ENCODE data around the gene KIRREL1.
A peak's percentile ranks its signal among the peaks of the same experiment; 100 is the strongest.

The KIRREL1 gene

GRCh38 chr1:158037008-158037865, 43.8 kb downstream of the KIRREL1 start:
- Histone ChIP-seq H3K9ac (ENCODE audit: insufficient read length, low read depth) (peak overlapping the region; percentile 12), H3K9me3 (ENCODE audit: insufficient read depth, low read length) (no peaks in the 10 kb centered on the region), H3K4me1 (ENCODE audit: insufficient read depth, insufficient read length) (peaks cover 17% of the 10 kb centered on the region), H3K36me3 (ENCODE audit: insufficient read depth, insufficient read length, low read length) (peaks cover 39% of the 10 kb centered on the region), H3K27me3 (ENCODE audit: insufficient read depth, insufficient read length) (no peaks in the 10 kb centered on the region), H3K4me3 (ENCODE audit: insufficient read length, low read depth) (no peak overlapping the region)
- TF ChIP-seq ZNF274 (IDR thresholded peaks at IDR 0.05; ENCODE audit: low read depth, low read length), result no peak
- no peak for TF ChIP-seq SUZ12 (IDR thresholded peaks at IDR 0.05; ENCODE audit: extremely low read depth, insufficient read depth, insufficient read length)
- no peak for TF ChIP-seq YY1 (IDR thresholded peaks at IDR 0.05; ENCODE audit: insufficient read depth, insufficient read length)
- no peak for DNase-seq (ENCODE audit: low read depth, low spot score)

GRCh38 chr1:158037866-158038359, 44.5 kb downstream of the KIRREL1 start:
- H3K4me3 ChIP-seq (ENCODE audit: insufficient read length, low read depth), result no peak overlapping the region
- no peaks in the 10 kb centered on the region for H3K9me3 ChIP-seq (ENCODE audit: insufficient read depth, low read length)
- H3K27me3 ChIP-seq (ENCODE audit: insufficient read depth, insufficient read length), result no peaks in the 10 kb centered on the region
- peaks cover 17% of the 10 kb centered on the region for H3K4me1 ChIP-seq (ENCODE audit: insufficient read depth, insufficient read length)
- H3K9ac ChIP-seq (ENCODE audit: insufficient read length, low read depth), result peak overlapping the region; percentile 12
- TF ChIP-seq ZNF274 (IDR thresholded peaks at IDR 0.05; ENCODE audit: low read depth, low read length), result no peak
- TF ChIP-seq YY1 (IDR thresholded peaks at IDR 0.05; ENCODE audit: insufficient read depth, insufficient read length), result no peak
- TF ChIP-seq SUZ12 (IDR thresholded peaks at IDR 0.05; ENCODE audit: extremely low read depth, insufficient read depth, insufficient read length), result no peak
- peaks cover 34% of the 10 kb centered on the region for H3K36me3 ChIP-seq (ENCODE audit: insufficient read depth, insufficient read length, low read length)
- DNase-seq (ENCODE audit: low read depth, low spot score), result no peak

GRCh38 chr1:158038793-158039192, 45.3 kb downstream of the KIRREL1 start:
- Histone ChIP-seq H3K4me1 (ENCODE audit: insufficient read depth, insufficient read length) (peaks cover 21% of the 10 kb centered on the region), H3K9me3 (ENCODE audit: insufficient read depth, low read length) (no peaks in the 10 kb centered on the region), H3K36me3 (ENCODE audit: insufficient read depth, insufficient read length, low read length) (peaks cover 30% of the 10 kb centered on the region), H3K9ac (ENCODE audit: insufficient read length, low read depth) (no peak overlapping the region), H3K4me3 (ENCODE audit: insufficient read length, low read depth) (no peak overlapping the region), H3K27me3 (ENCODE audit: insufficient read depth, insufficient read length) (no peaks in the 10 kb centered on the region)
- no peak for DNase-seq (ENCODE audit: low read depth, low spot score)
- no peak for TF ChIP-seq YY1 (IDR thresholded peaks at IDR 0.05; ENCODE audit: insufficient read depth, insufficient read length)
- no peak for TF ChIP-seq SUZ12 (IDR thresholded peaks at IDR 0.05; ENCODE audit: extremely low read depth, insufficient read depth, insufficient read length)
- TF ChIP-seq ZNF274 (IDR thresholded peaks at IDR 0.05; ENCODE audit: low read depth, low read length), result no peak

GRCh38 chr1:158039380-158039779, 45.9 kb downstream of the KIRREL1 start:
- peaks cover 36% of the 10 kb centered on the region for H3K36me3 ChIP-seq (ENCODE audit: insufficient read depth, insufficient read length, low read length)
- no peaks in the 10 kb centered on the region for H3K9me3 ChIP-seq (ENCODE audit: insufficient read depth, low read length)
- no peak overlapping the region for H3K4me3 ChIP-seq (ENCODE audit: insufficient read length, low read depth)
- DNase-seq (ENCODE audit: low read depth, low spot score), result no peak
- H3K27me3 ChIP-seq (ENCODE audit: insufficient read depth, insufficient read length), result no peaks in the 10 kb centered on the region
- no peak overlapping the region for H3K9ac ChIP-seq (ENCODE audit: insufficient read length, low read depth)
- TF ChIP-seq SUZ12 (IDR thresholded peaks at IDR 0.05; ENCODE audit: extremely low read depth, insufficient read depth, insufficient read length) (no peak), ZNF274 (IDR thresholded peaks at IDR 0.05; ENCODE audit: low read depth, low read length) (no peak), YY1 (IDR thresholded peaks at IDR 0.05; ENCODE audit: insufficient read depth, insufficient read length) (no peak)
- H3K4me1 ChIP-seq (ENCODE audit: insufficient read depth, insufficient read length), result peaks cover 26% of the 10 kb centered on the region

- H3K36me3 ChIP-seq (ENCODE audit: insufficient read depth, insufficient read length, low read length), result peaks cover 44% of the 10 kb centered on the region
These were observed 46.9 kb downstream of the KIRREL1 start for GRCh38 chr1:158040323-158040722.

GRCh38 chr1:158043232-158043631, 49.8 kb downstream of the KIRREL1 start:
- Histone ChIP-seq H3K9ac (ENCODE audit: insufficient read length, low read depth) (peak overlapping the region; percentile 53), H3K4me3 (ENCODE audit: insufficient read length, low read depth) (no peak overlapping the region), H3K9me3 (ENCODE audit: insufficient read depth, low read length) (no peaks in the 10 kb centered on the region), H3K36me3 (ENCODE audit: insufficient read depth, insufficient read length, low read length) (peaks cover 58% of the 10 kb centered on the region), H3K4me1 (ENCODE audit: insufficient read depth, insufficient read length) (peaks cover 35% of the 10 kb centered on the region), H3K27me3 (ENCODE audit: insufficient read depth, insufficient read length) (no peaks in the 10 kb centered on the region)
- DNase-seq (ENCODE audit: low read depth, low spot score), result peak; percentile 60
- TF ChIP-seq YY1 (IDR thresholded peaks at IDR 0.05; ENCODE audit: insufficient read depth, insufficient read length) (no peak), ZNF274 (IDR thresholded peaks at IDR 0.05; ENCODE audit: low read depth, low read length) (no peak), SUZ12 (IDR thresholded peaks at IDR 0.05; ENCODE audit: extremely low read depth, insufficient read depth, insufficient read length) (no peak)

More at GRCh38 chr1:158040323-158040722, 46.9 kb downstream of the KIRREL1 start:
- Histone ChIP-seq H3K4me1 (ENCODE audit: insufficient read depth, insufficient read length) (peaks cover 30% of the 10 kb centered on the region), H3K4me3 (ENCODE audit: insufficient read length, low read depth) (no peak overlapping the region), H3K9ac (ENCODE audit: insufficient read length, low read depth) (no peak overlapping the region), H3K27me3 (ENCODE audit: insufficient read depth, insufficient read length) (no peaks in the 10 kb centered on the region), H3K9me3 (ENCODE audit: insufficient read depth, low read length) (no peaks in the 10 kb centered on the region)
- no peak for DNase-seq (ENCODE audit: low read depth, low spot score)
- TF ChIP-seq YY1 (IDR thresholded peaks at IDR 0.05; ENCODE audit: insufficient read depth, insufficient read length) (no peak), SUZ12 (IDR thresholded peaks at IDR 0.05; ENCODE audit: extremely low read depth, insufficient read depth, insufficient read length) (no peak), ZNF274 (IDR thresholded peaks at IDR 0.05; ENCODE audit: low read depth, low read length) (no peak)

GRCh38 chr1:158045639-158046038, 52.2 kb downstream of the KIRREL1 start:
- TF ChIP-seq YY1 (IDR thresholded peaks at IDR 0.05; ENCODE audit: insufficient read depth, insufficient read length), result no peak
- TF ChIP-seq ZNF274 (IDR thresholded peaks at IDR 0.05; ENCODE audit: low read depth, low read length), result no peak
- no peak for TF ChIP-seq SUZ12 (IDR thresholded peaks at IDR 0.05; ENCODE audit: extremely low read depth, insufficient read depth, insufficient read length)
- no peaks in the 10 kb centered on the region for H3K27me3 ChIP-seq (ENCODE audit: insufficient read depth, insufficient read length)
- H3K4me3 ChIP-seq (ENCODE audit: insufficient read length, low read depth), result no peak overlapping the region
- peaks cover 65% of the 10 kb centered on the region for H3K36me3 ChIP-seq (ENCODE audit: insufficient read depth, insufficient read length, low read length)
- peak; percentile 89 for DNase-seq (ENCODE audit: low read depth, low spot score)
- H3K9ac ChIP-seq (ENCODE audit: insufficient read length, low read depth), result no peak overlapping the region
- peaks cover 26% of the 10 kb centered on the region for H3K4me1 ChIP-seq (ENCODE audit: insufficient read depth, insufficient read length)
- no peaks in the 10 kb centered on the region for H3K9me3 ChIP-seq (ENCODE audit: insufficient read depth, low read length)

Measured in NT2/D1 (cell line).